GM12878 (cell line): ENCODE results near the gene TECPR1.

Experiments
- CEBPB ChIP-seq, 2 experiments: fragments of 150-350 bp in 1 of 2; IDR thresholded peaks; 2 replicates each; pipeline ENCODE4 v1.6.1; 2012 to 2014; ENCODE audit warnings: low read depth in 2 of 2, low read length in 2 of 2, borderline replicate concordance in 1 of 2, inconsistent platforms in 1 of 2
- NR2C2 ChIP-seq: IDR thresholded peaks from 2 replicates; pipeline ENCODE4 v1.6.1; 2011; ENCODE audit warnings: borderline replicate concordance, low read depth; ENCODE audit not compliant: control insufficient read depth, insufficient read length
- TF ChIP-seq, protein P1 (sequence below), 3 experiments: IDR thresholded peaks in 2 of 3; conservative IDR thresholded peaks in 1 of 3; 2 replicates each; pipeline ENCODE4 v1.5.1; 2011; ENCODE audit warnings: low read depth in 3 of 3, low read length in 3 of 3, mild to moderate bottlenecking in 3 of 3, control low read depth in 2 of 3, moderate library complexity in 2 of 3, inconsistent platforms in 1 of 3, mixed read lengths in 1 of 3; ENCODE audit not compliant: control insufficient read depth in 2 of 3, insufficient read depth in 1 of 3; ENCODE audit errors: extremely low read depth in 1 of 3

DNA sequence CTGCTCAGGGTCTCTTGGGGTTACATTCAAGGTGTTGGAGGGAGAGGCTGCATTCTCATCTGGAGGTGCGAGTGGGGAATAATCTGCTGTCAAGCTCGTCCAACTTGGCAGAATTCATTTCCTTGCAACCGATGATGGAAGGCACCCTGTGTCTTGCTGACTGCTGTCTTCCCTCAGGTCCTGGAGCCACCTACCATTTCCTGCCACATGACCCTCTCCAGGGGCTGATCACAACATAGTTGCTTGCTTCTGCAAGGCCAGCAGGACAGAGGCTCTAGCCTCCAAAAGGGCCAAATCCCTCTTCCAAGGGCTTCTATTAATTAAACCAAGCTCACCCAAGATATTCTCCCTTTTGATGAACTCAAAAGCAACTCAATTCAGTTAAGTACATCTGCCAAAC, 15.3 kb upstream of the TECPR1 start:
- TF ChIP-seq, protein P1, sequence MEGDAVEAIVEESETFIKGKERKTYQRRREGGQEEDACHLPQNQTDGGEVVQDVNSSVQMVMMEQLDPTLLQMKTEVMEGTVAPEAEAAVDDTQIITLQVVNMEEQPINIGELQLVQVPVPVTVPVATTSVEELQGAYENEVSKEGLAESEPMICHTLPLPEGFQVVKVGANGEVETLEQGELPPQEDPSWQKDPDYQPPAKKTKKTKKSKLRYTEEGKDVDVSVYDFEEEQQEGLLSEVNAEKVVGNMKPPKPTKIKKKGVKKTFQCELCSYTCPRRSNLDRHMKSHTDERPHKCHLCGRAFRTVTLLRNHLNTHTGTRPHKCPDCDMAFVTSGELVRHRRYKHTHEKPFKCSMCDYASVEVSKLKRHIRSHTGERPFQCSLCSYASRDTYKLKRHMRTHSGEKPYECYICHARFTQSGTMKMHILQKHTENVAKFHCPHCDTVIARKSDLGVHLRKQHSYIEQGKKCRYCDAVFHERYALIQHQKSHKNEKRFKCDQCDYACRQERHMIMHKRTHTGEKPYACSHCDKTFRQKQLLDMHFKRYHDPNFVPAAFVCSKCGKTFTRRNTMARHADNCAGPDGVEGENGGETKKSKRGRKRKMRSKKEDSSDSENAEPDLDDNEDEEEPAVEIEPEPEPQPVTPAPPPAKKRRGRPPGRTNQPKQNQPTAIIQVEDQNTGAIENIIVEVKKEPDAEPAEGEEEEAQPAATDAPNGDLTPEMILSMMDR (IDR thresholded peaks at IDR 0.05 in 2 of 3, conservative IDR thresholded peaks at IDR 0.05 in 1 of 3; ENCODE audit: control insufficient read depth in 2 of 3, extremely low read depth in 1 of 3, insufficient read depth in 1 of 3, low read depth in 3 of 3, low read length in 3 of 3): no peak
- no peak for TF ChIP-seq CEBPB (IDR thresholded peaks at IDR 0.05; ENCODE audit: borderline replicate concordance in 1 of 2, low read depth in 2 of 2, low read length in 2 of 2)
- TF ChIP-seq NR2C2: no peak
